HepG2 (cell line): ENCODE measurements around the gene XPR1. TPM values are rescaled to one million over a fixed set of nuclear protein-coding genes. Genes with fewer than 3 reads are reported as not detected.

Source experiments
- ATAC-seq: fragments of 200-7000 bp; cut with Tn5 transposase; 3 replicates; pipeline ENCODE4 v1.9.1; 2020; ENCODE audit warnings: mild to moderate bottlenecking, moderate library complexity
- BruUV-seq: library from RNA; stranded (reverse); fragments of 400-500 nt; replicated peaks from 2 replicates; lab custom pipeline; 2021; lab: Mats Ljungman, UMichigan
- CTCF ChIA-PET: fragments of 300-600 bp; formaldehyde crosslinking; extraction: SDS; loops from one replicate; lab custom pipeline; 2021; ENCODE audit warnings: low total read pairs, inconsistent platforms, low intra/inter-chr PET ratio; lab: Yijun Ruan, JAX
- POLR2A ChIA-PET: fragments of 350-600 bp; sonication (Branson Sonifier 250); formaldehyde crosslinking; loops from one replicate; lab custom pipeline; 2020; ENCODE audit warnings: antibody characterized with exemption, inconsistent platforms; lab: Yijun Ruan, JAX
- DNase-seq: peaks from one replicate; pipeline ENCODE4 v3.0.0-alpha.2; 2015; ENCODE audit warnings: low spot score
- FAIRE-seq: peaks from 3 replicates; lab custom pipeline; 2011; peaks lifted over from hg19 to GRCh38; lab: Jason Lieb, UNC
- H2AFZ ChIP-seq: one replicate; pipeline ENCODE4 v1.6.1; 2011; ENCODE audit warnings: low read length, inconsistent platforms
- H3K27ac ChIP-seq: fragments of 300-600 bp; 3 replicates; pipeline ENCODE4 v1.8.0; 2011; ENCODE audit warnings: mixed run types, mild to moderate bottlenecking, mixed read lengths, low read length, inconsistent platforms; ENCODE audit not compliant: insufficient read depth; ENCODE audit errors: extremely low read length
- H3K27me3 ChIP-seq, 2 experiments: fragments of 200-600 bp in 1 of 2; 2 replicates in 1 of 2; 3 replicates in 1 of 2; pipeline versions ENCODE4 v1.6.0 to v1.8.0; 2011; ENCODE audit warnings: low read length in 2 of 2, mild to moderate bottlenecking in 2 of 2, moderate library complexity in 2 of 2, inconsistent platforms in 1 of 2; ENCODE audit not compliant: insufficient read depth in 2 of 2, control insufficient read depth in 1 of 2
- H3K36me3 ChIP-seq, 2 experiments: fragments of 200-600 bp in 1 of 2; replicated peaks in 1 of 2; 2 replicates in 1 of 2; 3 replicates in 1 of 2; pipeline versions ENCODE4 v1.5.1 to v1.8.0; 2011; ENCODE audit warnings: low read length in 2 of 2, inconsistent platforms in 1 of 2; ENCODE audit not compliant: insufficient read depth in 2 of 2, control insufficient read depth in 1 of 2
- H3K4me1 ChIP-seq: 2 replicates; pipeline ENCODE4 v1.5.1; 2012; ENCODE audit warnings: low read length, inconsistent platforms; ENCODE audit not compliant: insufficient read depth
- H3K4me2 ChIP-seq: 2 replicates; pipeline ENCODE4 v1.6.0; 2011; ENCODE audit warnings: low read depth, low read length, inconsistent platforms
- H3K4me3 ChIP-seq, 3 experiments: fragments of 200-600 bp in 1 of 3; sonication (generic), shearing (Covaris generic) in 1 of 3; replicated peaks in 1 of 3; 2 replicates each; pipeline ENCODE4 v1.5.1; 2011 to 2016; ENCODE audit warnings: low read length in 3 of 3, inconsistent platforms in 2 of 3, low read depth in 2 of 3, mild to moderate bottlenecking in 2 of 3, control low read depth in 1 of 3, mixed read lengths in 1 of 3; ENCODE audit not compliant: insufficient read depth in 1 of 3
- H3K79me2 ChIP-seq: one replicate; pipeline ENCODE4 v1.6.1; 2011; ENCODE audit warnings: low read length, inconsistent platforms; ENCODE audit not compliant: insufficient read depth
- H3K9ac ChIP-seq: 2 replicates; pipeline ENCODE4 v1.6.0; 2011; ENCODE audit warnings: mild to moderate bottlenecking, low read depth, low read length, inconsistent platforms; ENCODE audit not compliant: insufficient read depth
- H3K9me3 ChIP-seq: 2 replicates; pipeline ENCODE4 v1.5.1; 2012; ENCODE audit warnings: mild to moderate bottlenecking, low read length
- H4K20me1 ChIP-seq: 2 replicates; pipeline ENCODE4 v1.6.0; 2011; ENCODE audit warnings: inconsistent platforms, mild to moderate bottlenecking, low read length, moderate library complexity; ENCODE audit not compliant: insufficient read depth
- HOXA7 ChIP-seq: sonication (generic); formaldehyde crosslinking; IDR thresholded peaks from 2 replicates; pipeline ENCODE4 v1.8.1; 2022; ENCODE audit warnings: mild to moderate bottlenecking, missing genetic modification reagents, moderate library complexity
- NFYB ChIP-seq: sonication (generic); formaldehyde crosslinking; IDR thresholded peaks from 2 replicates; pipeline ENCODE4 v1.4.0; 2020; ENCODE audit warnings: missing genetic modification reagents
- PLRG1 ChIP-seq: fragments of 450-650 bp; conservative IDR thresholded peaks from 2 replicates; pipeline ENCODE4 v1.6.1; 2016
- RXRB ChIP-seq: IDR thresholded peaks from 2 replicates; pipeline ENCODE4 v1.6.1; 2016; ENCODE audit warnings: borderline replicate concordance, missing genetic modification reagents, missing compliant biosample characterization
- SPEN ChIP-seq: sonication (generic); formaldehyde crosslinking; IDR thresholded peaks from 2 replicates; pipeline ENCODE4 v1.5.1; 2020; ENCODE audit warnings: low read depth, mild to moderate bottlenecking, missing genetic modification reagents
- SSRP1 ChIP-seq: IDR thresholded peaks from 2 replicates; pipeline ENCODE4 v1.6.1; 2016; ENCODE audit warnings: control low read depth
- YEATS2 ChIP-seq: sonication (generic); formaldehyde crosslinking; IDR thresholded peaks from 2 replicates; pipeline ENCODE4 v1.4.0; 2020; ENCODE audit warnings: missing genetic modification reagents, borderline replicate concordance
- ZBTB7A ChIP-seq: sonication (generic); formaldehyde crosslinking; IDR thresholded peaks from 2 replicates; pipeline ENCODE4 v1.8.0; 2022; ENCODE audit warnings: mild to moderate bottlenecking, missing genetic modification reagents
- ZMYM4 ChIP-seq: sonication (generic); formaldehyde crosslinking; IDR thresholded peaks from 2 replicates; pipeline ENCODE4 v1.8.1; 2023; ENCODE audit warnings: mild to moderate bottlenecking, missing genetic modification reagents
- ZNF180 ChIP-seq: sonication (generic); formaldehyde crosslinking; IDR thresholded peaks from 2 replicates; pipeline ENCODE4 v1.4.0; 2020; ENCODE audit warnings: low read depth, missing genetic modification reagents, borderline replicate concordance
- ZNF33B ChIP-seq: sonication (generic); formaldehyde crosslinking; IDR thresholded peaks from 2 replicates; pipeline ENCODE4 v1.5.1; 2020; ENCODE audit warnings: mild to moderate bottlenecking, missing genetic modification reagents
- ZNF674 ChIP-seq: sonication (generic); formaldehyde crosslinking; IDR thresholded peaks from 2 replicates; pipeline ENCODE4 v1.5.0; 2020; ENCODE audit warnings: low read depth, mild to moderate bottlenecking, missing genetic modification reagents
- WGBS: methylation state at CpG from one replicate; pipeline ENCODE4 v1.1.6; 2017; ENCODE audit warnings: low lambda C conversion rate; 5-methylcytosine and 5-hydroxymethylcytosine counted together
- in situ Hi-C: cut with HindIII; loops from 2 replicates; pipeline ENCODE4 v1.10.0; 2017; ENCODE audit warnings: low pct_unique_long_range_greater_than_20kb; ENCODE audit not compliant: extremely low pct_ligation_motif_present
- intact Hi-C: fragments of 100-400 bp; cut with micrococcal nuclease; formaldehyde crosslinking; loops from one replicate; pipeline ENCODE4 v1.10.0; 2022; ENCODE audit not compliant: unreplicated experiment
- polyA plus RNA-seq, 8 experiments: library from polyadenylated mRNA; depleted of rRNA in 3 of 8; stranded (reverse) in 7 of 8; unstranded in 1 of 8; fragments of >200 nt; fragmentation: Illumina TruSeq in 4 of 8; extraction: Trizol in 4 of 8; gene quantifications; 2 replicates each; pipeline versions ENCODE4 v1.2.1 to v1.2.3, GENCODE V29; 2011 to 2016; ENCODE audit warnings: low read depth in 4 of 8, missing spikeins in 1 of 8, mixed read lengths in 1 of 8; ENCODE audit not compliant: insufficient read depth in 1 of 8
- total RNA-seq, 5 experiments: library from RNA; depleted of rRNA; stranded (reverse); fragments of >200 nt; fragmentation: Illumina TruSeq; extraction: Trizol; gene quantifications; 2 replicates each; pipeline ENCODE4 v1.2.3, GENCODE V29; 2016; ENCODE audit warnings: low read depth in 1 of 5
- TF ChIP-seq, protein P1 (sequence below): sonication (generic); formaldehyde crosslinking; conservative IDR thresholded peaks from 2 replicates; pipeline ENCODE4 v1.4.0; 2020; ENCODE audit warnings: mild to moderate bottlenecking, missing genetic modification reagents, moderate library complexity
- TF ChIP-seq, protein P2 (sequence below): IDR thresholded peaks from 2 replicates; pipeline ENCODE4 v1.6.1; 2018; ENCODE audit warnings: missing genetic modification reagents, mild to moderate bottlenecking, missing compliant biosample characterization
- TF ChIP-seq, protein P3 (sequence below): sonication (generic); formaldehyde crosslinking; IDR thresholded peaks from 2 replicates; pipeline ENCODE4 v1.4.0; 2020; ENCODE audit warnings: mild to moderate bottlenecking, low read depth, missing genetic modification reagents
- TF ChIP-seq, protein P4 (sequence below): sonication (generic); formaldehyde crosslinking; IDR thresholded peaks from 2 replicates; pipeline ENCODE4 v1.9.0; 2022; ENCODE audit warnings: missing genetic modification reagents, mild to moderate bottlenecking, borderline replicate concordance
- TF ChIP-seq, protein P5 (sequence below): sonication (generic); formaldehyde crosslinking; IDR thresholded peaks from 2 replicates; pipeline ENCODE4 v1.4.0; 2020; ENCODE audit warnings: missing genetic modification reagents

The XPR1 gene
- total and polyA plus RNA-seq, 2 of the 13 experiments (the other 11 are each of a cell fraction or from before 2014, with no cell fraction given) = 22.3 to 23.6 TPM

DNA sequence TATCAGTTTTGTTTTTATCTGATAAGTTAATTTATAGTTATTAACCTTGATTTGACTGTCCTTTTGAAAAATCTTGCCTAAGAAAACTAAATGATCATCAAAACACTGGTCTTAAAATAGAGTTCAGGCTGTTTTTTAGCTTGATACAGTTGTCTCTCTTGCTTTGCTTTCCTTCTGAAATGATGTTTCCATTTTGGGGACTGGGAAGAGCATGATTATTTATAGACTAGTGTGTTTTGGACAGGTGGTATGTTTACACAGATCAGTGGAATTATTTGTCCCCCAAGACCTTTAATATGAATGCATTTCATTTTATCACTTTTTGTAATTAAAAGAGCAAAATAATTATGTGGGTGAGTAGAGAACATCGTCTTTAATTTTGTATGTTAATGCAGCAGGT lies 90.8 kb downstream of the XPR1 start (continued):
- TF ChIP-seq, protein P1, sequence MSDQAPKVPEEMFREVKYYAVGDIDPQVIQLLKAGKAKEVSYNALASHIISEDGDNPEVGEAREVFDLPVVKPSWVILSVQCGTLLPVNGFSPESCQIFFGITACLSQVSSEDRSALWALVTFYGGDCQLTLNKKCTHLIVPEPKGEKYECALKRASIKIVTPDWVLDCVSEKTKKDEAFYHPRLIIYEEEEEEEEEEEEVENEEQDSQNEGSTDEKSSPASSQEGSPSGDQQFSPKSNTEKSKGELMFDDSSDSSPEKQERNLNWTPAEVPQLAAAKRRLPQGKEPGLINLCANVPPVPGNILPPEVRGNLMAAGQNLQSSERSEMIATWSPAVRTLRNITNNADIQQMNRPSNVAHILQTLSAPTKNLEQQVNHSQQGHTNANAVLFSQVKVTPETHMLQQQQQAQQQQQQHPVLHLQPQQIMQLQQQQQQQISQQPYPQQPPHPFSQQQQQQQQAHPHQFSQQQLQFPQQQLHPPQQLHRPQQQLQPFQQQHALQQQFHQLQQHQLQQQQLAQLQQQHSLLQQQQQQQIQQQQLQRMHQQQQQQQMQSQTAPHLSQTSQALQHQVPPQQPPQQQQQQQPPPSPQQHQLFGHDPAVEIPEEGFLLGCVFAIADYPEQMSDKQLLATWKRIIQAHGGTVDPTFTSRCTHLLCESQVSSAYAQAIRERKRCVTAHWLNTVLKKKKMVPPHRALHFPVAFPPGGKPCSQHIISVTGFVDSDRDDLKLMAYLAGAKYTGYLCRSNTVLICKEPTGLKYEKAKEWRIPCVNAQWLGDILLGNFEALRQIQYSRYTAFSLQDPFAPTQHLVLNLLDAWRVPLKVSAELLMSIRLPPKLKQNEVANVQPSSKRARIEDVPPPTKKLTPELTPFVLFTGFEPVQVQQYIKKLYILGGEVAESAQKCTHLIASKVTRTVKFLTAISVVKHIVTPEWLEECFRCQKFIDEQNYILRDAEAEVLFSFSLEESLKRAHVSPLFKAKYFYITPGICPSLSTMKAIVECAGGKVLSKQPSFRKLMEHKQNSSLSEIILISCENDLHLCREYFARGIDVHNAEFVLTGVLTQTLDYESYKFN (CRISPR knock-in tag) = no peak
- TF ChIP-seq, protein P2, sequence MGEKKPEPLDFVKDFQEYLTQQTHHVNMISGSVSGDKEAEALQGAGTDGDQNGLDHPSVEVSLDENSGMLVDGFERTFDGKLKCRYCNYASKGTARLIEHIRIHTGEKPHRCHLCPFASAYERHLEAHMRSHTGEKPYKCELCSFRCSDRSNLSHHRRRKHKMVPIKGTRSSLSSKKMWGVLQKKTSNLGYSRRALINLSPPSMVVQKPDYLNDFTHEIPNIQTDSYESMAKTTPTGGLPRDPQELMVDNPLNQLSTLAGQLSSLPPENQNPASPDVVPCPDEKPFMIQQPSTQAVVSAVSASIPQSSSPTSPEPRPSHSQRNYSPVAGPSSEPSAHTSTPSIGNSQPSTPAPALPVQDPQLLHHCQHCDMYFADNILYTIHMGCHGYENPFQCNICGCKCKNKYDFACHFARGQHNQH = no peak
- TF ChIP-seq SSRP1 = no peak

DNA sequence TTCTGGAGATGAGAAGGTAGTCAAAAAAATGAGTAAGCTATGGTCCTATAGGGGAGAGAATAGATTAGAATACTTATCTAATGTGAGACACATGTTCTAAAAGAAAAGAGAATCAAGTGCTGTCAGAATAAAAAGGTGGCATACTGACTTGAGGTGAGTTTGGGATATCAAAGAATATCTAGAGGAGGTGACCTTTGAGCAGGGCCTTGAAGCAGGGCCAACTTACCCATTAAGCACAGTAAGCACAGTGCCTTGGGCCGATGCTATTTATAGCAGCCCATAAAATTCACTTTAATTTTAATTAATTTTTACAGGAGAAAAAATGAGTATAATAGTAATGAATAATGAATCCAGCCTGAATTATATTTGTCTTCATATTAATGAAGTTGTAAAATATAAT lies 92.2 kb downstream of the XPR1 start:
- Histone ChIP-seq H3K36me3 (no peaks in the 10 kb centered on the region), H3K9ac (no peak overlapping the region), H3K4me1 (no peaks in the 10 kb centered on the region), H3K9me3 (no peaks in the 10 kb centered on the region), H4K20me1 (no peaks in the 10 kb centered on the region), H3K4me2 (no peak overlapping the region), H3K27ac (no peak overlapping the region), H3K79me2 (peaks cover 2% of the 10 kb centered on the region), H3K27me3 (no peaks in the 10 kb centered on the region; a peak in 1 of 5 replicates), H3K4me3 (no peak overlapping the region), H2AFZ (no peak overlapping the region)
- ATAC-seq (no peak), DNase-seq (no peak), FAIRE-seq (no peak)
- in situ Hi-C loops (no loop called here), intact Hi-C loops (no loop called here)
- ChIA-PET POLR2A (no interaction called here), CTCF (no interaction called here)
- WGBS = 89% methylated on average over 1 of the region's 1 CpG
- TF ChIP-seq PLRG1 (no peak), ZBTB7A (CRISPR knock-in tag) (no peak), YEATS2 (CRISPR knock-in tag) (no peak), RXRB (CRISPR knock-in tag) (no peak), NFYB (no peak), ZMYM4 (CRISPR knock-in tag) (no peak), ZNF180 (CRISPR knock-in tag) (no peak), SPEN (CRISPR knock-in tag) (no peak), HOXA7 (no peak), ZNF33B (CRISPR knock-in tag) (no peak), ZNF674 (CRISPR knock-in tag) (no peak)
- TF ChIP-seq, protein P3, sequence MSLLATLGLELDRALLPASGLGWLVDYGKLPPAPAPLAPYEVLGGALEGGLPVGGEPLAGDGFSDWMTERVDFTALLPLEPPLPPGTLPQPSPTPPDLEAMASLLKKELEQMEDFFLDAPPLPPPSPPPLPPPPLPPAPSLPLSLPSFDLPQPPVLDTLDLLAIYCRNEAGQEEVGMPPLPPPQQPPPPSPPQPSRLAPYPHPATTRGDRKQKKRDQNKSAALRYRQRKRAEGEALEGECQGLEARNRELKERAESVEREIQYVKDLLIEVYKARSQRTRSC (CRISPR knock-in tag) = no peak
- TF ChIP-seq, protein P4, sequence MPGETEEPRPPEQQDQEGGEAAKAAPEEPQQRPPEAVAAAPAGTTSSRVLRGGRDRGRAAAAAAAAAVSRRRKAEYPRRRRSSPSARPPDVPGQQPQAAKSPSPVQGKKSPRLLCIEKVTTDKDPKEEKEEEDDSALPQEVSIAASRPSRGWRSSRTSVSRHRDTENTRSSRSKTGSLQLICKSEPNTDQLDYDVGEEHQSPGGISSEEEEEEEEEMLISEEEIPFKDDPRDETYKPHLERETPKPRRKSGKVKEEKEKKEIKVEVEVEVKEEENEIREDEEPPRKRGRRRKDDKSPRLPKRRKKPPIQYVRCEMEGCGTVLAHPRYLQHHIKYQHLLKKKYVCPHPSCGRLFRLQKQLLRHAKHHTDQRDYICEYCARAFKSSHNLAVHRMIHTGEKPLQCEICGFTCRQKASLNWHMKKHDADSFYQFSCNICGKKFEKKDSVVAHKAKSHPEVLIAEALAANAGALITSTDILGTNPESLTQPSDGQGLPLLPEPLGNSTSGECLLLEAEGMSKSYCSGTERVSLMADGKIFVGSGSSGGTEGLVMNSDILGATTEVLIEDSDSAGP (CRISPR knock-in tag) = no peak
- TF ChIP-seq, protein P5, sequence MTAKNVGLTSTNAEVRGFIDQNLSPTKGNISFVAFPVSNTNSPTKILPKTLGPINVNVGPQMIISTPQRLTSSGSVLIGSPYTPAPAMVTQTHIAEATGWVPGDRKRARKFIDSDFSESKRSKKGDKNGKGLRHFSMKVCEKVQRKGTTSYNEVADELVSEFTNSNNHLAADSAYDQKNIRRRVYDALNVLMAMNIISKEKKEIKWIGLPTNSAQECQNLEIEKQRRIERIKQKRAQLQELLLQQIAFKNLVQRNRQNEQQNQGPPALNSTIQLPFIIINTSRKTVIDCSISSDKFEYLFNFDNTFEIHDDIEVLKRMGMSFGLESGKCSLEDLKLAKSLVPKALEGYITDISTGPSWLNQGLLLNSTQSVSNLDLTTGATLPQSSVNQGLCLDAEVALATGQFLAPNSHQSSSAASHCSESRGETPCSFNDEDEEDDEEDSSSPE (CRISPR knock-in tag) = no peak
- BruUV-seq = no TSS peak
